ENCODE measurements around the gene STAC2.

- TF ChIP-seq CTCF (IDR thresholded peaks at IDR 0.05) (no peak), POLR2AphosphoS5 (IDR thresholded peaks at IDR 0.05) (peak; percentile 25 to 56 (median 42)), POLR2A (IDR thresholded peaks at IDR 0.05) (no peak), EP300 (IDR thresholded peaks at IDR 0.05) (peak in 3 of 4 donors; percentile 61 to 81 (median 70))
These were observed 16.2 kb downstream of the STAC2 start for GRCh38 chr17:39209317-39210092.

Measured in sigmoid colon (tissue), 4 donors.